Measurements from ENCODE around the gene LUC7L.
"Not testable (repeated sequence)": the region's sequence is repeated elsewhere in the genome, so short reads cannot be mapped to it uniquely, and the experiment has no call there.

The LUC7L gene

GRCh38 chr16:178668-179015, 50.6 kb downstream of the LUC7L start:
- no peak for DNase-seq

GRCh38 chr16:177981-178667, 51.1 kb downstream of the LUC7L start:
- DNase-seq = no peak

DNA sequence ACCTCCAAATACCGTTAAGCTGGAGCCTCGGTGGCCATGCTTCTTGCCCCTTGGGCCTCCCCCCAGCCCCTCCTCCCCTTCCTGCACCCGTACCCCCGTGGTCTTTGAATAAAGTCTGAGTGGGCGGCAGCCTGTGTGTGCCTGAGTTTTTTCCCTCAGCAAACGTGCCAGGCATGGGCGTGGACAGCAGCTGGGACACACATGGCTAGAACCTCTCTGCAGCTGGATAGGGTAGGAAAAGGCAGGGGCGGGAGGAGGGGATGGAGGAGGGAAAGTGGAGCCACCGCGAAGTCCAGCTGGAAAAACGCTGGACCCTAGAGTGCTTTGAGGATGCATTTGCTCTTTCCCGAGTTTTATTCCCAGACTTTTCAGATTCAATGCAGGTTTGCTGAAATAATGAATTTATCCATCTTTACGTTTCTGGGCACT, 51.8 kb downstream of the LUC7L start:
- no peak for DNase-seq

GRCh38 chr16:176477-177382, 52.5 kb downstream of the LUC7L start, which contains the start of gene HBA1:
Gene HBA1, plus strand, starts transcription at chr16:176680. Its CDS starts 37 bp downstream, at chr16:176717.
- not testable (repeated sequence) for DNase-seq

- DNase-seq = not testable (repeated sequence)
Measured at GRCh38 chr16:176006-176405, 53.2 kb downstream of the LUC7L start.

GRCh38 chr16:175011-175949, 54.0 kb downstream of the LUC7L start:
- no peak for DNase-seq

DNA sequence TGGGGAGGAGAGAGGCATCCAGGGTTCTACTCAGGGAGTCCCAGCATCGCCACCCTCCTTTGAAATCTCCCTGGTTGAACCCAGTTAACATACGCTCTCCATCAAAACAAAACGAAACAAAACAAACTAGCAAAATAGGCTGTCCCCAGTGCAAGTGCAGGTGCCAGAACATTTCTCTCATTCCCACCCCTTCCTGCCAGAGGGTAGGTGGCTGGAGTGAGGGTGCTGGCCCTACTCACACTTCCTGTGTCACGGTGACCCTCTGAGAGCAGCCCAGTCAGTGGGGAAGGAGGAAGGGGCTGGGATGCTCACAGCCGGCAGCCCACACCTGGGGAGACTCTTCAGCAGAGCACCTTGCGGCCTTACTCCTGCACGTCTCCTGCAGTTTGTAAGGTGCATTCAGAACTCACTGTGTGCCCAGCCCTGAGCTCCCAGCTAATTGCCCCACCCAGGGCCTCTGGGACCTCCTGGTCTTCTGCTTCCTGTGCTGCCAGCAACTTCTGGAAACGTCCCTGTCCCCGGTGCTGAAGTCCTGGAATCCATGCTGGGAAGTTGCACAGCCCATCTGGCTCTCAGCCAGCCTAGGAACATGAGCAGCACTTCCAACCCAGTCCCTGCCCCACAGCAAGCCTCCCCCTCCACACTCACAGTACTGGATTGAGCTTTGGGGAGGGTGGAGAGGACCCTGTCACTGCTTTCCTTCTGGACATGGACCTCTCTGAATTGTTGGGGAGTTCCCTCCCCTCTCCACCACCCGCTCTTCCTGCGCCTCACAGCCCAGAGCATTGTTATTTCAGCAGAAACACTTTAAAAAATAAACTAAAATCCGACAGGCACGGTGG, 55.1 kb downstream of the LUC7L start:
- DNase-seq = not testable (repeated sequence)

GRCh38 chr16:173211-173854, 55.9 kb downstream of the LUC7L start:
- DNase-seq = not testable (repeated sequence)

DNA sequence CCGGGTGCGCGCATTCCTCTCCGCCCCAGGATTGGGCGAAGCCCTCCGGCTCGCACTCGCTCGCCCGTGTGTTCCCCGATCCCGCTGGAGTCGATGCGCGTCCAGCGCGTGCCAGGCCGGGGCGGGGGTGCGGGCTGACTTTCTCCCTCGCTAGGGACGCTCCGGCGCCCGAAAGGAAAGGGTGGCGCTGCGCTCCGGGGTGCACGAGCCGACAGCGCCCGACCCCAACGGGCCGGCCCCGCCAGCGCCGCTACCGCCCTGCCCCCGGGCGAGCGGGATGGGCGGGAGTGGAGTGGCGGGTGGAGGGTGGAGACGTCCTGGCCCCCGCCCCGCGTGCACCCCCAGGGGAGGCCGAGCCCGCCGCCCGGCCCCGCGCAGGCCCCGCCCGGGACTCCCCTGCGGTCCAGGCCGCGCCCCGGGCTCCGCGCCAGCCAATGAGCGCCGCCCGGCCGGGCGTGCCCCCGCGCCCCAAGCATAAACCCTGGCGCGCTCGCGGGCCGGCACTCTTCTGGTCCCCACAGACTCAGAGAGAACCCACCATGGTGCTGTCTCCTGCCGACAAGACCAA, 56.8 kb downstream of the LUC7L start, which contains the start of gene HBA2:
HBA2 (plus strand) TSS at position 503 of the 568 bp plus-strand sequence; CDS start at position 540, 37 bp downstream.
- DNase-seq = not testable (repeated sequence)

DNA sequence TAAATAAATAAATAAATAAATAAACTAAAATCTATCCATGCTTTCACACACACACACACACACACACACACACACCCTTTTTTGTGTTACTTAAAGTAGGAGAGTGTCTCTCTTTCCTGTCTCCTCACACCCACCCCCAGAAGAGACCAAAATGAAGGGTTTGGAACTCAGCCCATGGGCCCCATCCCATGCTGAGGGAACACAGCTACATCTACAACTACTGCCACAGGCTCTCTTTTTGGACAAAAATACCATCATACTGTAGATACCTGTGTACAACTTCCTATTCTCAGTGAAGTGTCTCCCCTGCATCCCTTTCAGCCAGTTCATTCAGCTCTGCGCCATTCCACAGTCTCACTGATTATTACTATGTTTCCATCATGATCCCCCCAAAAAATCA, 58.5 kb downstream of the LUC7L start:
- no peak for DNase-seq

- not testable (repeated sequence) for DNase-seq
Measured at GRCh38 chr16:170088-170507, 59.2 kb downstream of the LUC7L start.

DNA sequence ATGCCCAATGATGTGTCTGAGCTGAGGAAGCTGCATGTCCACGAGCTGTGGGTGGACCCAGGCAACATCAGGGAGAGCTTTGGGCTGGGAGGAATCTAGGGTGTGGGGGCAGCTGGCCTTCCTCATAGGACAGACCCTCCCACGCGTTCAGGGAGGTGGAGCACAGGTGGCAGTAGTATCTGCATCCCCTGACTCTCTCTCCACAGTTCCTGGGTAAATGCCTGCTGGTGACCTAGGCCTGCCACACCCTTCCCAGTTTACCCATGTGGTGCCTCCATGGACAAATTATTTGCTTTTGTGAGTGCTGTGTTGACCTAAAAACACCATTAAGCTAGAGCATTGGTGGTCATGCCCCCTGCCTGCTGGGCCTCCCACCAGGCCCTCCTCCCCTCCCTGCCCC, 60.2 kb downstream of the LUC7L start:
- DNase-seq = no peak

DNA sequence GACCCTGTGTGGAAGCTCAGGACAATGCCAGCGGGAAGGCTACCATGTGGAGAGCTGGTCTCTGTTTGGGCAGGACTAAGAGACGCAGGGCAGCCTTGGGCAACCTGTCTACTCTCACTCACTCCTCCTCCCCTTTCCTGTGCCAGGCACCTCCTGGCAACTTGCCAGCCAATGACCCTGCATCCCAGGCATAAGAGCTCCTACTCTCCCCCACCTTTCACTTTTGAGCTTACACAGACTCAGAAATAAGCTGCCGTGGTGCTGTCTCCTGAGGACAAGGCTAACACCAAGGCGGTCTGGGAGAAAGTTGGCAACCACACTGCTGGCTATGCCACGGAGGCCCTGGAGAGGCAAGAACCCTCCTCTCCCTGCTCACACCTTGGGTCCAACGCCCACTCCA, 60.8 kb downstream of the LUC7L start:
- DNase-seq = no peak

DNA sequence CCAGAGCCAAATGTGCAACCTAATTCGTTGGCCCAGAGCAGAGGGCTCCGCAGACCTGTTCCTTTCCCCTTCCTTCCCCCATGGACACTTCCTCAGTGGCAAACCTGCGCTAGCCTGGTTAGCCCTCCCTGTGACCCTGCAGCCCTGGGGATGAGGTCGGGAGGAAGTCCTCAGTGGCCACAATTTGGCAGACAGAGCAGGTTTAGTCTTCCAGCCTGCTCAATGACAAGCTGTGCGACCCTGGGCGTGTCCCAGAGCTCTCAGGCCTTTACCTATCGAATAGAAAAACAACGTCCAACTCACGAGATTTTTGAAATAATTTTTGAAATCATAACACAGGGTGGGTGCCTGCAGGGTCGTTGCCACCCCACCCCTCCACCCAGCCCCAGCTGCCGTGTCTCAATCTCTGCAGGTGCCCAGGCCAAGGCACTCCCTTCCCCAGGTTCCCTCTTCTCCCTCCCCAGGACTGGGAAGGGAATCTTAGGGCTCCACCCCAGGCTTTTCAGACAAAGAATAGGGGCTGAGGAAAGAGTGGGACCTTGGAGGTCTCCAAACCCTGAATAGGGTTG, 62.0 kb downstream of the LUC7L start:
- no peak for DNase-seq

GRCh38 chr16:166375-167121, 62.7 kb downstream of the LUC7L start:
- no peak for DNase-seq

GRCh38 chr16:165539-166374, 63.5 kb downstream of the LUC7L start, which contains the start of gene HBM:
Gene HBM, plus strand, starts transcription at chr16:165978. Its CDS starts 20 bp downstream, at chr16:165998.
- DNase-seq = no peak

DNA sequence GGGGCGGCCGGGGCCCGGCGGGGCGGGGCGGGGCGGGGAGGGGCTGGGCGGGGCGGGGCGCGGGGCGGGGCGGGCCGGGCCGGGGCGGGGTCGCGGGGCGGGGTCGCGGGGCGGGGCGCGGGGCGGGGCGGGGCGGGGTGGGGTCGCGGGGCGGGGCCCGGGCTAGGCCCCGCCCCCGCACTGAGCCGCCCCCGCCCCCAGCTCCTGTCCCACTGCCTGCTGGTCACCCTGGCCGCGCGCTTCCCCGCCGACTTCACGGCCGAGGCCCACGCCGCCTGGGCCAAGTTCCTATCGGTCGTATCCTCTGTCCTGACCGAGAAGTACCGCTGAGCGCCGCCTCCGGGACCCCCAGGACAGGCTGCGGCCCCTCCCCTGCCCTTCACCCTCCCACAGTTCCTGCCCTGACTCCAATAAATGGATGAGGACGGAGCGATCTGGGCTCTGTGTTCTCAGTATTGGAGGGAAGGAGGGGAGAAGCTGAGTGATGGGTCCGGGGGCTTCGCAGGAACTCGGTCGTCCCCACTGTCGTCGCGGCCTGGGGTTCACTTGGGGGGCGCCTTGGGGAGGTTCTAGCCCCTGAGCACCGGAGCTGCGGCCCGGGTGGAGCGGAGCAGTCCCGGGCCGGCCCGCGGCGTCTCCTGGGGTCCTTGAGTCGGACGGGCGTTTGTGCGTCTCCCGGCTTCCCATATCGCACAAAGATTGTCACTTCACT, 64.3 kb downstream of the LUC7L start:
- DNase-seq = no peak
